HG03439 (cell line): ENCODE data around the gene OAS3.

Experiments used
- ATAC-seq: cut with Tn5 transposase; IDR thresholded peaks from one replicate; pipeline ENCODE4 v1.9.1; 2021; ENCODE audit warnings: mild to moderate bottlenecking, moderate library complexity; ENCODE audit not compliant: unreplicated experiment

The OAS3 gene

GRCh38 chr12:113007166-113007565 is 68.9 kb downstream of the OAS3 start:
- no peak for ATAC-seq

GRCh38 chr12:113010701-113011100 is 72.4 kb downstream of the OAS3 start:
- no peak for ATAC-seq

- ATAC-seq: no peak
Observed at GRCh38 chr12:113014565-113014964, 76.3 kb downstream of the OAS3 start.

GRCh38 chr12:113016796-113017195 is 78.5 kb downstream of the OAS3 start:
- no peak for ATAC-seq

GRCh38 chr12:113019025-113019424 is 80.8 kb downstream of the OAS3 start:
- no peak for ATAC-seq

GRCh38 chr12:113021500-113021899 is 83.2 kb downstream of the OAS3 start:
- no peak for ATAC-seq
